Nephron (organoid): ENCODE measurements around the gene HHEX.
"Not testable (repeated sequence)": the region's sequence is repeated elsewhere in the genome, so short reads cannot be mapped to it uniquely, and the experiment has no call there.

ENCODE experiments used
- H3K27ac Mint-ChIP-seq, 3 experiments: 2 replicates each; pipeline ENCODE4 v1.8.0; 2020; ENCODE audit warnings: mixed read lengths in 3 of 3, mild to moderate bottlenecking in 2 of 3, moderate library complexity in 1 of 3
- H3K27me3 Mint-ChIP-seq: 2 replicates; pipeline ENCODE4 v1.8.0; 2021; ENCODE audit warnings: low read depth, mild to moderate bottlenecking, moderate library complexity, mixed read lengths
- H3K36me3 Mint-ChIP-seq: 2 replicates; pipeline ENCODE4 v1.8.0; 2020; ENCODE audit warnings: low read depth, mixed read lengths
- H3K4me1 Mint-ChIP-seq: 2 replicates; pipeline ENCODE4 v1.8.0; 2020; ENCODE audit warnings: mixed read lengths
- H3K4me3 Mint-ChIP-seq, 3 experiments: 2 replicates each; pipeline ENCODE4 v1.8.0; 2020; ENCODE audit warnings: mild to moderate bottlenecking in 3 of 3, mixed read lengths in 3 of 3, moderate library complexity in 2 of 3
- H3K9me3 Mint-ChIP-seq: 2 replicates; pipeline ENCODE4 v1.8.0; 2020; ENCODE audit warnings: mixed read lengths
- TF ChIP-seq, protein P1 (sequence below), 3 experiments: fragments of 200-600 bp; sonication (generic); IDR thresholded peaks; one replicate each; pipeline ENCODE4 v1.5.0; 2021; ENCODE audit warnings: antibody characterized with exemption in 3 of 3; ENCODE audit not compliant: unreplicated experiment in 3 of 3

The HHEX gene

DNA sequence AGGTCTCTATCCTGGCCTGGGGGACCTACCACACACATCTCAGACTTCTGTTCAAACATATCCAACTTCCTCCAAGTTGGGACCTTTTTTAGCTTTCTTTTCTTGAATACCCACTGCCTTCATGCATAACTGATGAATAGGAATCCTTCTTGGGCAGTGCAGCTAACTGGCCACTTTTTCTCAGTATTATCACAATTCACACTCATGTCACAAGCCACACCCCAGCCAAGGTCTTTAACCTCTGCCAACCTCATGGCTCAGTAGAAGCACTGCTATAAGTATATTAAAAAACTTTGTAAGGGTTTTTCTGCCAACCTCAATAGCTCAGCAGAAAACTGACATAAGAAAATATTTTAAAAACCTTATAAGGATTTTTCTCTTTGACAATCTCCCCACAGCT is 44.5 kb downstream of the HHEX start:
- no peaks in the 10 kb centered on the region for H3K9me3 Mint-ChIP-seq
- H3K36me3 Mint-ChIP-seq: no peaks in the 10 kb centered on the region
- H3K4me3 Mint-ChIP-seq: no peak overlapping the region
- TF ChIP-seq, protein P1, sequence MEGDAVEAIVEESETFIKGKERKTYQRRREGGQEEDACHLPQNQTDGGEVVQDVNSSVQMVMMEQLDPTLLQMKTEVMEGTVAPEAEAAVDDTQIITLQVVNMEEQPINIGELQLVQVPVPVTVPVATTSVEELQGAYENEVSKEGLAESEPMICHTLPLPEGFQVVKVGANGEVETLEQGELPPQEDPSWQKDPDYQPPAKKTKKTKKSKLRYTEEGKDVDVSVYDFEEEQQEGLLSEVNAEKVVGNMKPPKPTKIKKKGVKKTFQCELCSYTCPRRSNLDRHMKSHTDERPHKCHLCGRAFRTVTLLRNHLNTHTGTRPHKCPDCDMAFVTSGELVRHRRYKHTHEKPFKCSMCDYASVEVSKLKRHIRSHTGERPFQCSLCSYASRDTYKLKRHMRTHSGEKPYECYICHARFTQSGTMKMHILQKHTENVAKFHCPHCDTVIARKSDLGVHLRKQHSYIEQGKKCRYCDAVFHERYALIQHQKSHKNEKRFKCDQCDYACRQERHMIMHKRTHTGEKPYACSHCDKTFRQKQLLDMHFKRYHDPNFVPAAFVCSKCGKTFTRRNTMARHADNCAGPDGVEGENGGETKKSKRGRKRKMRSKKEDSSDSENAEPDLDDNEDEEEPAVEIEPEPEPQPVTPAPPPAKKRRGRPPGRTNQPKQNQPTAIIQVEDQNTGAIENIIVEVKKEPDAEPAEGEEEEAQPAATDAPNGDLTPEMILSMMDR (IDR thresholded peaks at IDR 0.05; ENCODE audit: unreplicated experiment in 3 of 3): no peak
- H3K27me3 Mint-ChIP-seq: peaks cover under 1% of the 10 kb centered on the region
- H3K27ac Mint-ChIP-seq: no peak overlapping the region
- H3K4me1 Mint-ChIP-seq: no peaks in the 10 kb centered on the region

DNA sequence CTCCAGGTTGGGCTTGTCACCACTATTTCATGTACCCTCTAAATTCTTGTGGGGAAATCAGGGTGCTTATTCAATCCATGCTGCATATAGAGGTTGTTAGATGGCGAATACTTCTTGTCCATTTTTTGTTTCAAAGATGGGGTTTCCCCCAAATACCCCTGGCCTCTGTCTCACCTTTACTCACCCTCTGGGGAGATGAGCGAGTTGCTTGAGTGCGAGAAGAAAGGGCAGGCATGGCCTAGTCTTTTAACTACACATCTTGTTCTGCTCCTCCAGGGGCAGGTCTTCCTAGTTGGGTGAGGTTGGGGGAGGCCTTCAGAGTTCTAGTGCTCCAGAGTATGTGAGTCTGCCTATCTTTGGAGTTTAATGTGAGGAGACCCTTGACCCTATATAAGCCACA is 46.2 kb downstream of the HHEX start:
- no peak overlapping the region for H3K27ac Mint-ChIP-seq
- peaks cover 9% of the 10 kb centered on the region for H3K27me3 Mint-ChIP-seq
- no peaks in the 10 kb centered on the region for H3K4me1 Mint-ChIP-seq
- no peaks in the 10 kb centered on the region for H3K9me3 Mint-ChIP-seq
- TF ChIP-seq, protein P1 (IDR thresholded peaks at IDR 0.05; ENCODE audit: unreplicated experiment in 3 of 3): no peak
- H3K4me3 Mint-ChIP-seq: no peak overlapping the region
- no peaks in the 10 kb centered on the region for H3K36me3 Mint-ChIP-seq

DNA sequence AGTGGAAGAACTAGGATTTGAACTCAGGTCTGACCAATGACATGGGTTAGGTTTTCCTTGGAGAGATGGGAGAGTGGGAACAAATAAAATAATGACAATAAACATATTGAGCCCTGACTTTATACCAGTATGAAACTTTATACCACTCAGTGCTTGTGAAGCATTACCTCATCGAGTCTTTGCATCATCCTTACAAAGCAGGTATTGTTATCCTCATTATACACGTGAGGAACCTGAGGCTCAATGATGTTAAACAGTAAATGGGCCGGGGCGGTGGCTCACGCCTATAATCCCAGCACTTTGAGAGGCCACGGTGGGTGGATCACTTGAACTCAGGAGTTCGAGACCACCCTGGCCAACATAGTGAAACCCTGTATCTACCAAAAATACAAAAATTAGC is 47.7 kb downstream of the HHEX start:
- Mint-ChIP-seq H3K27me3 (peaks cover 9% of the 10 kb centered on the region), H3K4me1 (no peaks in the 10 kb centered on the region), H3K9me3 (no peaks in the 10 kb centered on the region), H3K4me3 (no peak overlapping the region), H3K36me3 (no peaks in the 10 kb centered on the region), H3K27ac (no peak overlapping the region)
- TF ChIP-seq, protein P1 (IDR thresholded peaks at IDR 0.05; ENCODE audit: unreplicated experiment in 3 of 3): no peak

DNA sequence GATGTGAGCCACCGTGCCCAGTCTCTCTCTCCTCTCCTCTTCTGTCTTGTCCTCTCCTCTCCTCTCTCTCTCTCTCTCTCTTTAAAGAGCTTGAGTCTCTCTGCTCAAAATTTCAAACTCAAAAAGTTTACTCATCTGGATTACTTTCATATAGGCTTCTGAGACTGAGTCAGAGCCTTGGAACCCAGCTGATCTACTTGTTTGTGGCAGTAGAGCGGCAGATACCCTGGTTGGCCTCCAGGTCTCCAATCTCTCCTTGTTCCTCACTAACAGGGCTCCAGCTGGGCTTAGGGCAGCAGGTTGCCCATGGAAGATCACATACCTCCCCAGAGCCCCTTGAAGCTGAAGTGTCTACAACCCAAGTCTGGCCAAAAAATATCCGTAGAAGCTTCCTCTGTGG is 51.0 kb downstream of the HHEX start:
- no peak overlapping the region for H3K27ac Mint-ChIP-seq
- no peaks in the 10 kb centered on the region for H3K4me1 Mint-ChIP-seq
- peaks cover 9% of the 10 kb centered on the region for H3K27me3 Mint-ChIP-seq
- no peaks in the 10 kb centered on the region for H3K36me3 Mint-ChIP-seq
- H3K4me3 Mint-ChIP-seq: no peak overlapping the region
- TF ChIP-seq, protein P1 (IDR thresholded peaks at IDR 0.05; ENCODE audit: unreplicated experiment in 3 of 3): no peak
- H3K9me3 Mint-ChIP-seq: no peaks in the 10 kb centered on the region

DNA sequence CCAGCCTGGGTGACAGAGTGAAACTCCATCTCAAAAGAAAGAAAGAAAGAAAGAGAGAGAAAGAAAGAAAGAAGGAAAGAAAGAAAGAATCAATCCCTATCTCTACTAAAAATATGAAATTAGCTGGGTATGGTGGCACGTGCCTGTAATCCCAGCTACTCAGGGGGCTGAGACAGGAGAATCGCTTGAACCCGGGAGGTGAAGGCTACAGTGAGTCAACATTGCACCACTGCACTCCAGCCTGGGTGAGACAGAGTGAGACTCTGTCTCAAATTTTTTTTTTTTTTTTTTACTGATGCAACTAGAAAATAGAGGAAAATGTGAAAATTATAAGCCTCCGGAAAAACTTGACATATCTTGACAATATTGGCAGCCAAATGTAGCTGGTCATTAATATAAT is 52.0 kb downstream of the HHEX start:
- not testable (repeated sequence) for H3K27ac Mint-ChIP-seq, H3K27me3 Mint-ChIP-seq, H3K4me3 Mint-ChIP-seq, H3K9me3 Mint-ChIP-seq, H3K36me3 Mint-ChIP-seq, H3K4me1 Mint-ChIP-seq

DNA sequence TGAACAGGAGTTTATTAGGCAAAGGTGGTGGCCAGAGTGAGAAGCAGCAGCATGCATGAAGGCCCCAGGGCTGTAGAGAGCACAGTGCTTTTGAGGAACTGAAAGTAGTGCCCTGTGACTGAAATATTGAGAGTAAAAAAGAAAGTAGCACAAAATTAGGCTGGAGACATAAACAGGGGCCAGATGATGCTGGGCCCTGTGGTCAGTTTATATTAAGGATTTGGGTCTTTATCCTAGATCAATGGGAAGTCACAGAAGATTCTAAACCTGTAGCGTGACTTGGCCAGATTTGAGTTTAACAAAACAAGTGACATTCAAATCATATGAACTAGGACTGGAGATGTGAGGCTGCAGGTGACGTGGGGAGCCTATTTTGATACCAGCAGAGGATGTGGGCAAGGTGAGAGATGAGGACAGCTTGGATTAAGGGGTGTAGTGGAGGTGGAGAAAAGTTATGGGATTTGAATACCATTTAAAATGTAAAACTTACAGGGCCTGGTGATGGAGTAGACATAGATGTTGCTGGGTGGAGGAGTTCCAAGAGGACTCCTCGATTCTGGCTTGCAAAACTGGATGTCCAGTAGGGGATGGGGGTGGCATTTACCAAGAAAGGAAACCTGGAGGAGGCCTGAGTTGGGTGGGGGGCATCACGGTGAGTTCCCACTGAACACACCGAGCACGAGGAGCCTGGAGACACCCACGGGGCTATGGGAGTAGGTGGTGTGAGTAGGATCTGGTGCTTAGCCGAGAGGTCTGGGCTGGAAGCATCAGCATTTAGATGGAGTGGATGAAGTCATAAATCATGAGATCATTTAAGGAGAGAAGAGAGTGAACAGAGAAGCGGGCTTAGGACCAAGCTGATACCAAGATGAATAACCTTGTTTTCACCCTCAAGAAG is 52.8 kb downstream of the HHEX start:
- H3K4me1 Mint-ChIP-seq: no peaks in the 10 kb centered on the region
- TF ChIP-seq, protein P1 (IDR thresholded peaks at IDR 0.05; ENCODE audit: unreplicated experiment in 3 of 3): no peak
- H3K9me3 Mint-ChIP-seq: no peaks in the 10 kb centered on the region
- peaks cover 9% of the 10 kb centered on the region for H3K27me3 Mint-ChIP-seq
- no peaks in the 10 kb centered on the region for H3K36me3 Mint-ChIP-seq
- H3K27ac Mint-ChIP-seq: no peak overlapping the region
- H3K4me3 Mint-ChIP-seq: no peak overlapping the region
